NCI-H748 treated with DMSO at 0.1 percent for 48 hours (cell line): Measurements from ENCODE around the gene SERPINB2.

Experiments used
- DNase-seq: peaks from one replicate; lab custom pipeline; 2025; lab: John Stamatoyannopoulos, UW

SERPINB2 gene, protein sequence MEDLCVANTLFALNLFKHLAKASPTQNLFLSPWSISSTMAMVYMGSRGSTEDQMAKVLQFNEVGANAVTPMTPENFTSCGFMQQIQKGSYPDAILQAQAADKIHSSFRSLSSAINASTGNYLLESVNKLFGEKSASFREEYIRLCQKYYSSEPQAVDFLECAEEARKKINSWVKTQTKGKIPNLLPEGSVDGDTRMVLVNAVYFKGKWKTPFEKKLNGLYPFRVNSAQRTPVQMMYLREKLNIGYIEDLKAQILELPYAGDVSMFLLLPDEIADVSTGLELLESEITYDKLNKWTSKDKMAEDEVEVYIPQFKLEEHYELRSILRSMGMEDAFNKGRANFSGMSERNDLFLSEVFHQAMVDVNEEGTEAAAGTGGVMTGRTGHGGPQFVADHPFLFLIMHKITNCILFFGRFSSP

DNA sequence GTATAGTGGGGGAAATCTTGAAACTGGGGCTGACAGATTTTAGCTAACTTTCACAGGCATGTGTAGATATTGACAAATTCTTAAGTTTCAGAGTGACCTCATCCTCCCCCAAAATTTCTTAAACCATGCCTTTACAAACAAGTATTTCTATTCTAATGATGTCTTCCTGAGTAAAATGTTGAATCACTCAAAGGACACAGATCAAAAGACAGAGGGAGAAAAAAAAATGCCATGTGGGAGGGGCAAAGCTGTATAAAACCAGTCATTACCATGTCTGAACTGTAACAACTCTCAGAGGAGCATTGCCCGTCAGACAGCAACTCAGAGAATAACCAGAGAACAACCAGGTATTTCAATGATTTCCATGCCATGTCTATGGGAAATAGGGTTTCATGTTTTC, at the start of gene SERPINB2:
TSS of gene SERPINB2 (plus strand) at position 282 of the 400 bp plus-strand sequence. CDS start 3,740 bp downstream, outside the sequence.
- no peak for DNase-seq

DNA sequence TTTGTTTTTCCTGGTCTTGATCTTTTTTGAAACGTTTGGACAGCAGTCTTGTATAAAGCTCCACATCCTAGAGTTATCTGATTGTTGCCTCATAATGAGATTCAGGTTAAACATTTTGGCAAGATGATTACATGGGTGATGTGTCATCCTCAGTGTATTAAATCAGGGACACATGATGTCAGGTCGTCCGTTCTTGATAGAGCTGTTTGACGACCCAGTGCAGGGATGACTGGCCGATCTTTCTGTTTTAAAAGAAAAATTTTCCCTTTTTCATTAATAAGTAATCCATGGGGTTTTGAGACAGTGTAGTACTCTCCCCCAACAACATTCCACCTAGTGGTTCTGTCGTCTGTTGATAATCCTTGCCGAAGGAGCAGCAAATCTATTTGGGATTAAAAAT, 44.5 kb upstream of the SERPINB2 start:
- DNase-seq = no peak

DNA sequence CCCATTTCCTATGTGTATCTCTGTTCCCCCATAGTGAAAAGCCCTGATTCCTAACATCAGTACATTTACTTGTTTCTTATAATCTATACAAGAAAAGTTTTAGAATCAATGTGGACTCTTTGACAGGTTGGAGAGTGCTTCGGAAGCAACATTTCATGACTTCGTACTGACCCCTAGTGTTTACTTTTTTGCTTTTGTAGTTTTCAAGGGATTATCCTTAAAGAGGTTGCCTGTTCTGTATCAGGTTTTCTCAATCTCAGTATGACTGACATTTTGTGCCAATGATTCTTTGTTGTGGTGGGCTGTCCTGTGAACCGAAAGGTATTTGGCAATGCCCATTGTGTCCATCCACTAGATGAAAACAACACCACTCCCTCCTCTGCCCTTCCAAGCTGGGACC, 43.3 kb upstream of the SERPINB2 start:
- peak; percentile 34 for DNase-seq

DNA sequence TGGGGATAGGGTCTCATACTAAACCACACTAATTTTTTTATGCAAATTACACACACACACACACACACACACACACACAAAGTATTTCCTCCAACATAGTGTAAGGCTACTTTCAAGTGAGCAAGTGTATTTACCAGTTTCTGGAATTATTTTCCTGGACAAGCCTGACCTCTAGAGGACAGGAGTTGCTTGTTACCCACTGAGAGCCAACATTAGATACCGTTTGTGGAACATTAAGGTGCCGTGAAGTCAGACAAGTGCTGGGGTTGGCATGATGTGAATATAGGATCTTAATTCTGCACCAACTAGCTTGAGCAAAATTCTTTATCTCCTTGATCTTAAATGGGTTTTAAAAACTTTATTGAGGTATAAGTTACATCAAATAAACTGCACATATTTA, 39.3 kb upstream of the SERPINB2 start:
- DNase-seq = peak; percentile 50

DNA sequence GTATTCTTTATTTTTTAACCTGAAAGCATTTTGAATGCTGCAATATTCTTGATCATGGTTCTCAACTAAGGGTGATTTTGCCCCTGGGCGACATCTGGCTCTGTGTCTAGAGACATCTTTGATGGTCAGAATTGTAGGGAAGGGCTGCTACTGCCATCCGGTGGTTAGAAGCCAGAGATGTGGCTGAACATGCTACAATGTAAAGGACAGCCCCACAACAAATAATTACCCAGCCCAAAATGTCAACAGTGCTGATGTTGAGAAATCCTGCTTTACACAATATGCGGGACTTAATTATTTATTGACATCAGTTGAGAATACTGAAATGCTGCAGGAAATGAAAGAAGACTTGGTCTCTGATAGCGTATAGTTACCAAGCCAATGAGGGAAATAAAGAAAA, 37.5 kb upstream of the SERPINB2 start:
- DNase-seq = peak; percentile 48

DNA sequence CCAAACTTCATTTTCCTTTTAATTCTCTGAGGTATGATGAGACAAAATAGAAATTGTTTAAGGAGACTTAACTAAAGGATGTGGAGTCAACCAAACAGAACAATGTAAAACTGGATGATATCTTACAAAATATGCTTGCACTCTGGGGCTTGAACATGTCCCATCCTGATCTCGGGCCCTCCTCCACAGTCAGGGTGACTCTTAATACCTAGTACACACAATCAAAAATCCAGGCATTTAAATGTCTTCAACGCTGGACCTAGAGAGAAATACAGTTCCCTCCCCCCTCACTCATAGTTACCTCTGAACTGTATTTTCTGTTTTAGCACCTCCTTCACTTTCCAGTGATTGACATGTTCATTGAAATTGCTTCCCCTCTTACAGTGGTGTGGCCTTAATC, 36.9 kb upstream of the SERPINB2 start:
- no peak for DNase-seq

DNA sequence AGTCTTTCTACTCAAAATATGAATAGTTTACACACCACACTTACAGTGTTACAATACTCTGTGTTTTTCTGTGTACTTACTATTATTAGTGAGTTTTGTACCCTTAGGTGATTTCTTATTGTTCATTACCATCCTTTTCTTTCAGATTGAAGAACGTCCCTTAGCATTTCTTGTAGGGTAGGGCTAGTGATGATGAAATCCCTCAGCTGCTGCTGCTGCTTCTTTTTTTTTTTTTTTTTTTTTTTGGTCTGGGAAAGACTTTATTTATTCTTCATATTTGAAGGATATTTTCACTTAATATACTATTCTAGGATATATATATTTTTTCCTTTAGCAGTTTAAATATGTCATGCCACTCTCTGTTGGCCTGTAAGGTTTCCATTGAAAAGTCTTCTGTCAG, 29.0 kb upstream of the SERPINB2 start:
- DNase-seq = no peak

DNA sequence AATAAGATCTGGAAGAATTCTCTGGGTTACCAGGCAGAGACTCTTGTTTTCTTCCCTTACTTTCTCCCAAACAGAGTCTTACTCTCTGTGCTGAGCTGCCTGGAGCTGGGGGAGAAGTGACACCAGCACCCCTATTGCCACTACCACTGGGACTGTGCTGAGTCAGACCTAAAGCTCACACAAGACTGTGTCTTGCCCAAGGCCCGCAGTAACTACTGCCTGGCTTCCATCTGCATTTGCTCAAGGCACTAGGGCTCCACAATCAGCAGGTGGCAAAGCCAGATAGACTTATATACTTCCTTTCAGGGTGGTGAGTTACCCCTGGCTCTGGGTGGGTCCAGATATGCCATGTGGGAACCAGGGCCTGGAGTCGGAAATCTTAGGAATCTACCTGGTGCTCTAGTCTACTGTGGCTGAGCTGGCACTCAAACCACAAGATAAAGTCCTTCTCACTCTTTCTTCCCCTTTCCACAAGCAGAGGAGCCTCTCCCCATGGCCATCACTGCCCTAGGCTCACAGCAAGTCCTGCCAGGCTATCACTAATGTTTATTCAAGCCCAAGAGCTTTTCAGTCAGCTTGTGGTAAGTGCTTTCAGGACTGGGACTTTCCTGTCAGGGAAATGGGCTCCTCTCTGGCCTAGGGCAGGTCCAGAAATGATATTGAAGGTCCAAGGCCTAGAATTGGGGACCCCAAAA, 27.6 kb upstream of the SERPINB2 start:
- DNase-seq = no peak

DNA sequence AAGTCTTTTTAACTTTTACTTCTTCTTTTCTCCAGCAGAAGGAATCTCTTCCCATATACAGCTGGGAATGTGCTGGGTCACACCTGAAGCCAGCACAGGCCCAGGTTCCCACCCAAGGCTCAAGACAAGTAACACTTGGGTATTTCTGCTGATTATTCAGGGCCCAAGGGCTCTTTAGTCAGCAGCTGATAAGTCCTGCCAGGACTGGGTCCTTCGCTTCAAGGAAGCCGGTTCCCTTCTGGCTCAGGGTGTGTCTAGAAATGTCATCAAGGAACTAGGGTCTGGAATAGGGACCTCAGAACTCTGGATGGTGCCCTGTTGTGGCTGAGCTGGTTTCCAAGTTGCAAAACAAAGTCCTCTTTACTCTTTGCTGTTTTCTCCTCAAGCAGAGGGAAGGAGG, 27.0 kb upstream of the SERPINB2 start:
- no peak for DNase-seq

DNA sequence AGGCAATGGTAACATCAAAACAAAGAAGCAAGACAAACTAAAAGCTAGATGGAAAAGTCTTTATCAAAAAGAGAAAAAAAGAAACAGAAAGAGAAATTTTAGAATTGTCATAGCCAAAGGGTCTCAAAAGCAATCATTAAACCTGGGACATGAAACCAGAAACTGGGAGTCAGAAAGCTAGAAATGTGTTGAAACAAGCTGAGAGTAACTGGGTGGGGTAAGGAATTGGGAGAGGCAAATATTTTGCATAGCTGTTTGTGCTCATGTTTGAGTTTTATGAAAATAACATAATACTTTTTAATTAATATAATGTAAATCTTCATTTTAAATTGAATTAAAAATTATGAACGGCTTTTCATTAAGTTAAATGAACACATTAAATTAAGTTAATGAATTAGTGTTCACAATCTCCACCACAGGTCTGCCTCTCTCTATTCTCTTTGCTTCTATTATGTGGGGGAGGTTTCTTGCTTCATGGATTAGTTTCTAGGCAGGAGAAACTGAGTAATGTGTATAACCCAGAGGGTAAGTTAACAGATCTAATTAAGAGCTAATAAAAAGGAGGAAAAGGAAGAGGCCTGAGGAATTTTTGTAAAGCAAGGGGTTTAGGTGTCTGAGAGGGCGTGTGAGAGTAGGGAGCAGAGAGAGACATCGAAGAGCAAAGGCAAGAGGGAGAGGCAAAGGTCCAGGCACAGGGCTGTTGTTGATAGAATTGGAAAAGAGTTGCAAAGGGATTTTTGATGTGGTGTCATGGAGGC, 20.0 kb upstream of the SERPINB2 start:
- DNase-seq = no peak

DNA sequence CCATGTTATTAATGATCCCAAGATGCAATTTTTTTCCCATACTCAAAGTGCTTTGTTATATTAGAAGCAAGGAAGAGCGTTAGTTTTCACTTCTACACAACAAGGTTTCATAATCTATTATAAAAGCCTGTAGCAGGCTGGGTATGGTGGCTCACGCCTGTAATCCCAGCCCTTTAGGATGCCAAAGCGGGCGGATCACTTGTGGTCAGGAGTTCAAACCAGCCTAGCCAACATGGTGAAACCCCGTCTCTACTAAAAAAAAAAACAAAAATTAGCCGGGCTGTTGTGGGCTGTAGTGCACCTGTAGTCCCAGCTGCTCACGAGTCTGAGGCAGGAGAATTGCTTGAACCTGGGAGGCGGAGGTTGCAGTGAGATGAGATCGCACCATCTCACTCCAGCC, 19.0 kb upstream of the SERPINB2 start:
- DNase-seq = no peak

DNA sequence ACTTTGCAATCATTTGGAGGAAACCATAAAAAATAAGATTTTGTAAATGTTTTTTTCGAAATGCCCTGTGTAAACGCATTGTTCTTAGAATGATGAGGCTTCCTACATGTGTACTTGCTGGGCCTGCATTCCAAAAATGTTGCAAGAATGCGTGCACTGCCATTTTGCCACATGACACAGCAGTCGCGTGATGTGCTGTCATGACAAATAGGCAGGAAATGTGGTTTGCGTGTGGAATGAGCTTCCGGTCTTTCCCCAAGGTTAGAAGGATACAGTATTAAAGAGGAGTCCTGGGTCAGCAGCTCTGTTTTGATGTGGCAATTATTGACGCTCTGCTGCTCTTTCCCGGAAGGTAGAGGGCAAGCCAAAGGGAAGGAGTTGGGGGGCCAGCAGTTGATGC, 18.1 kb upstream of the SERPINB2 start:
- no peak for DNase-seq

DNA sequence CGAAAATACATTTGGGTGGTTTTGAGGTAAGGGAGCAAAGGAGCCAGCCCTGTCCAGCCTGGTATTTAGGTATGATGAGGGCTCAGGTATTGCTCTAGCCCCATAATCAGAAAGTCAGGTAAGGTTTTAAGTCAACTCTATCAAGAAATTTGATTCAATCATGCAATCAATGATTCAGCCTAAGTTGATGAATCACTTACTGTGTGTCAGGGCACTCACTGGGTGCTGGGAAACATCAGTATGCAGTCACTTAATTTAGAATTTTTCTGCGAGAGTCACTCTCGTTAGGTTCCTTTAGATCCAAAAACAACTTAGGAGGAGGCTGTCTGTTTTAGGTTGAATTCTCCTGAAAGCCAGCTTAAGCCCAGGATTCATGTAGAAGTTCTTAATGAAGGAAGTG, 17.7 kb upstream of the SERPINB2 start:
- no peak for DNase-seq

DNA sequence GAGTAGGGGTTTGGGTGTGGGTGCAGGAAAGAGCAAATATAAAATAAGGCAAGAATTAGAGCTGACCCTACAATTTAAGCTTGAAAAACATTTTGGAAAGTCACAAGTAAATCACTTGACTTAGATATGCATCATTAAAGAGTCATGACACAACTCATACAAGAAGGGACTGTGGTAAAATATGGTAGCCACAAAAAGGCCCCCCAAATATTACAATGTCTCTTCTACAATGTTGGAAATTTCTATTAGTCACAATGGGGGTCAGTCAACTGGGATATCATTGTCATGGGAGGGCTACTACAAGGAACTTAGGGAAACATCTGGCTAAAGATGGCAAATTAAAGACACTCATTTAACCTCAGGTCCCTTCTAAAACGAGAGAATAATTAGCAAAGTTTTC, 15.7 kb upstream of the SERPINB2 start:
- DNase-seq = no peak

DNA sequence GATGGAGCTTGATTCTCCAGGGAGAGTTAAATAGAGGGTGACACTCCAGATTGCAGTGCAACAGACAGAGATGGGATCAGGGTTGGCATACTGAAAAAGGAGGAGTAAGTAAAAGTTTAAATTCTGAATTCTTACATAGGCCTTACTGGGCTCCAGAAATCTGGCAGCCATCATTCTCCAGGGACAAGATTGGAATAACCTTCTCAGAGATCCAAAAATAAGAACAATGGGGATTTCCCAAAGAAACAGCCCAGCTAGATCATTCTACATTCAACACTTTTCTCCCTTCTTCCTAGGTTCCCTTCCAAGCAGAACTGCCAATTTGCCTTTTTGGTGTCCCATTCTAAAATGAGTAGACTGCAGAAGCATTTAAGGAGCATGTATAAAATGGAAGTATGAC, 14.9 kb upstream of the SERPINB2 start:
- DNase-seq = no peak

DNA sequence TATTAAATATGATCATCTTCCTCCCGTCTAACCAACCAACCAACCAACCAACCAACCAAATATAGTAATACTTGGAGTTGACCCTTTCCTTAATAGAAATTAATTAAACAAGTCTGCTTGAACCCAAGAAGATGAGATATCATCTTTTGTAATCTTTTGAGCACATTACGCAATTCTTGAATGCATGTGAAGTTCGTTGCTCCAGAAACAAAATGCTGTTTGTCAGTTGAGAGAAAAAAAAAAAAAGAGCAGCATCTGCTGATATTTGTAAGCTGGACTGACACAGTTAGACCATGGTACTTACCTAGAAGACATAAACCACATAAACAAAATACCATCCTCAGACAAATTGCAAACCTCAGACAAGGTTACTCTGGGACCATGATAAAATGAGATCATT, 9.2 kb upstream of the SERPINB2 start:
- DNase-seq = no peak

DNA sequence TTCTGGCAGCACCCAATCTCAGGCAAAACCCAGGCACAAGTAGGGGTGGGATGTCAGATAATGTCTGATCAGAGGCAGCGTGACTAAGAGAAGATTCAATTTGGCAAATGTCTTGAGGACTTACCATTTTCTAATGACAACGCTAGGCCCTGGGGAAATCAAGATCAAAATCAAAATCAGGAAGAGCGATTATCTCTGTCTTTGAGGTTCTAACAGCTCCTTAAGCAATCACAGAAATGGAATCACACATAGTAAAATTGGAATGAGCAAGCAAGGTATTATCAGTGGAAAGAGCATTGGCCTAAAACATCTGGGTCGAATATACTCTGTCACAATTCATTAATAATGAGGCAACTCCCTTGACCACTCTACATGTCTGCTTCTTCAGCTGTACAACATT, 8.6 kb upstream of the SERPINB2 start:
- DNase-seq = no peak

DNA sequence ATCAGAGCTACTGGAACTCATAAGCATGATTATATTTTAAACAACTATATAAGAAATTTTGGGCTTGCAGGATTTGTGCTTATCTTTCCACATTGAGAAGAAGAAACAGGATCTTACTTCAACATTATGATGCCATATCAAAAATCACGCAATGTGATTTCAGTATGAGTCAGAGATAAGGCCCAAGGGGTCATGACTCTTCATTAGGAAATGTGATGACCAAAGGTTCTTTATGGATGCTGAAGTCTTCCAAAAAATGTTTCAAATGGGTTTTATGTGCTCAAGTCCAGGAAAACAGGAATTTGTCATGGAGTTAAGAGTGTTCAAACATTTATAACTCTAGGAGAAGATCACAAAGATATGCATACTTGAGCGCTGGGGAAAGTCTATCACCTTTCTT, 7.8 kb upstream of the SERPINB2 start:
- no peak for DNase-seq

DNA sequence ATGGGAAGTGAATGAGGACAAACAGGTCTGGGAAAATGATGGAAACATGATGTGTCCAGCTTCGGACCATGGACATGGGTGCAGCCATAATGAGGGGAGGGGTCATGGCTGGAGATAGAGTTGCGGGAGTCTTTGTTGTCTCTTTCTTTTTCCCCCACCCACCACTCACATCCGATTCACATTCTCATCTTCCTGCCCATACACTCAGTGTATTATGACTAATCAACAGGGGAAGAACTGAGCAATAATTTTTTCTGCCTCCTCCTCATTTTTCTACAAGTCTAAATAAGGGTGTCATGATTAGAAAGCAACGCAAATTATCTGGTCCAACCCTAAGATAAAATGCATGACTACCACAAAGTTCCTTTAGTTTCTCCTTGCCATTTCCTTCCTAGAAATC, 5.7 kb upstream of the SERPINB2 start:
- no peak for DNase-seq

DNA sequence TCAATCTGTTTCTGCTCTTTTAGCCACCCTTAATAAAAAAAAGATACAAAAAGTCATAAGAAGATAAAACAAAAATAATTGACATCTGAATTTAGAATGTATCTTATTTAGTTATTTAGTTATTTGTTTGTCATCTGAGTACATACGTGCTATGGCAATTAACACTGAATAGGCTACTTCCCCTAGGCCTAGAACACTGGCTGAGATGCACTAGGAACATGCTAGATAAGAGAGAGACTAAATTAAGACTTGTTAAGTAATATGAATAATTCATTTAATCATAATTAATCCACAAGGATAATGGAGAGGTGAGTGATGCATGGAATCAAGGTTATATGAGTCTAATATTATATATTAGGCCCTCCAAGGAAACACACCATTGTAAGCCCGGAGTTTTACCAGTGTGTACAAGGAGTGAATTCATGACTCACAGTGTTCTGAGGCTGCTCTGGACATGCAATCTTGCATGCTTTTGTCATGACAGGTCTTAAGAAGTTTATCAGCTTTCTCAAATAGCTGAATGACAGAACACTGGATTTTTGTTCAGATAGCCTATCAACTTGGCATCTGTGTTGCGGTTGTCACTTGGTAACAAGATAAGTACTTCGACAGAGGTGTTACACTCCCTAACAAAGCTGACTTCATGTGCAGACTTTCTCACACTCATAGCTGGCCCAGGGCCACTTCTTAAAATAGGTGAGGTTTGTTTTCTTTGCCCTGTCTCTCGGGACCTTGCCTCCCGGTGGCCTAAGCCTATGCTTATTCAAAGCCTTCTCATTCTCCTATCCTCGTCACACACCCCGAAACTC, 5.0 kb upstream of the SERPINB2 start:
- DNase-seq = no peak

DNA sequence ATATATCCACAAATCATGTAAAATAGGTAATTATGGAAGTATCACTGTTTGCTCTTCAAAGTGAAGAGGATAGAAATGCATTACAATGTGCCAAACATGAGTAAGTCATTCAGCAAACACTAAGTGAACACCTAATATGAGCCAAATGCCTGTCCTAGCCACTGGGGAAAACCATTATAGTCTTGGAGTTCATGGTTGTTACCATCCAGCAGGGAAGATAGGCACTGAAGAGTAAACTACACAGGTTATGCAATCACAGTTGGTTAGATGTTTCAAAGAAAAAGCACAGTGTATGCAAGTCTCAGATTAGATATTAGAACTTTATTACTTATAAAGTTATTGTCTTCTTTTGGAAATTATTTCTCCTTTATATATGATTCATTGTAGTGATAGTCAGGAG, 3.9 kb upstream of the SERPINB2 start:
- DNase-seq = no peak
